ENCODE data around the gene NEU2.

GRCh38 chr2:233013027-233013461, 19.4 kb upstream of the NEU2 start, which contains the start of gene NGEF:
- no peak for TF ChIP-seq CTCF (IDR thresholded peaks at IDR 0.05; ENCODE audit: low read length)
- TF ChIP-seq EZH2 (optimal IDR thresholded peaks at IDR 0.05; ENCODE audit: low read depth, low read length): no peak
